Astrocyte (in vitro differentiated cells and primary cell): ENCODE data around the gene WARS2. TPM values are rescaled to one million over a fixed set of nuclear protein-coding genes. Genes with fewer than 3 reads are reported as not detected.
"Not testable (repeated sequence)": the region's sequence is repeated elsewhere in the genome, so short reads cannot be mapped to it uniquely, and the experiment has no call there.

Experiments used
- DNase-seq: peaks from one replicate; pipeline ENCODE4 v3.0.0-alpha.2; 2010; ENCODE audit warnings: low read depth
- FAIRE-seq: peaks from 2 replicates; lab custom pipeline; 2011; peaks lifted over from hg19 to GRCh38; lab: Jason Lieb, UNC
- H2AFZ ChIP-seq: 2 replicates; pipeline ENCODE4 v1.6.0; 2012; ENCODE audit warnings: low read depth, low read length, inconsistent platforms
- H3K27ac ChIP-seq: 2 replicates; pipeline ENCODE4 v1.5.1; 2011; ENCODE audit warnings: low read depth, low read length, inconsistent platforms
- H3K27me3 ChIP-seq: 2 replicates; pipeline ENCODE4 v1.6.0; 2011; ENCODE audit warnings: low read length, inconsistent platforms; ENCODE audit not compliant: insufficient read depth
- H3K36me3 ChIP-seq: 2 replicates; pipeline ENCODE4 v1.5.1; 2011; ENCODE audit warnings: low read length, inconsistent platforms; ENCODE audit not compliant: insufficient read depth
- H3K4me1 ChIP-seq: 2 replicates; pipeline ENCODE4 v1.5.1; 2011; ENCODE audit warnings: low read length, inconsistent platforms; ENCODE audit not compliant: insufficient read depth
- H3K4me2 ChIP-seq: 2 replicates; pipeline ENCODE4 v1.6.0; 2012; ENCODE audit warnings: low read length, inconsistent platforms
- H3K4me3 ChIP-seq: 2 replicates; pipeline ENCODE4 v1.5.1; 2011; ENCODE audit warnings: low read depth, mild to moderate bottlenecking, low read length, inconsistent platforms; ENCODE audit not compliant: insufficient read depth
- H3K79me2 ChIP-seq: 2 replicates; pipeline ENCODE4 v1.6.0; 2012; ENCODE audit warnings: mild to moderate bottlenecking, low read length, inconsistent platforms; ENCODE audit not compliant: insufficient read depth
- H3K9ac ChIP-seq: 2 replicates; pipeline ENCODE4 v1.6.0; 2012; ENCODE audit warnings: mild to moderate bottlenecking, low read length, inconsistent platforms
- H3K9me3 ChIP-seq: 2 replicates; pipeline ENCODE4 v1.5.1; 2012; ENCODE audit warnings: low read depth, mild to moderate bottlenecking, low read length, inconsistent platforms; ENCODE audit not compliant: insufficient read depth
- H4K20me1 ChIP-seq: 2 replicates; pipeline ENCODE4 v1.6.0; 2012; ENCODE audit warnings: low read length, inconsistent platforms; ENCODE audit not compliant: insufficient read depth
- H3K27ac Mint-ChIP-seq: one replicate; pipeline ENCODE4 v1.8.0; 2021; ENCODE audit warnings: mild to moderate bottlenecking, mixed read lengths; ENCODE audit not compliant: unreplicated experiment
- H3K27me3 Mint-ChIP-seq: one replicate; pipeline ENCODE4 v1.8.0; 2021; ENCODE audit warnings: low read depth, mixed read lengths; ENCODE audit not compliant: unreplicated experiment
- H3K36me3 Mint-ChIP-seq: one replicate; pipeline ENCODE4 v1.8.0; 2021; ENCODE audit warnings: low read depth, mixed read lengths; ENCODE audit not compliant: unreplicated experiment
- H3K4me1 Mint-ChIP-seq: one replicate; pipeline ENCODE4 v1.8.0; 2021; ENCODE audit warnings: low read depth, mixed read lengths; ENCODE audit not compliant: unreplicated experiment
- H3K4me3 Mint-ChIP-seq: one replicate; pipeline ENCODE4 v1.8.0; 2021; ENCODE audit warnings: mild to moderate bottlenecking, moderate library complexity, mixed read lengths; ENCODE audit not compliant: unreplicated experiment
- H3K9me3 Mint-ChIP-seq: one replicate; pipeline ENCODE4 v1.8.0; 2021; ENCODE audit warnings: mild to moderate bottlenecking, mixed read lengths; ENCODE audit not compliant: unreplicated experiment
- CTCF ChIP-seq: IDR thresholded peaks from 2 replicates; pipeline ENCODE4 v1.5.1; 2011; ENCODE audit warnings: low read depth, mild to moderate bottlenecking, inconsistent platforms, low read length, moderate library complexity; ENCODE audit not compliant: insufficient read depth
- EZH2 ChIP-seq: IDR thresholded peaks from 2 replicates; pipeline ENCODE4 v1.6.1; 2012; ENCODE audit warnings: mild to moderate bottlenecking, low read length, inconsistent platforms; ENCODE audit not compliant: insufficient read depth
- total RNA-seq: library from RNA; stranded (reverse); gene quantifications from 2 replicates; pipeline ENCODE4 v1.2.1, GENCODE V29; 2021

The WARS2 gene
- total RNA-seq, 1 donor from 2014 or later, result 10.5 TPM

- no peaks in the 10 kb centered on the region for H3K27me3 Mint-ChIP-seq
- no peaks in the 10 kb centered on the region for H3K36me3 ChIP-seq
Observed at GRCh38 chr1:119181218-119181617, 40.8 kb upstream of the WARS2 start.

GRCh38 chr1:119179051-119179450 is 38.6 kb upstream of the WARS2 start:
- H3K4me3 Mint-ChIP-seq, result no peak overlapping the region

More at GRCh38 chr1:119181218-119181617, 40.8 kb upstream of the WARS2 start:
- Histone ChIP-seq H3K9me3 (no peaks in the 10 kb centered on the region), H2AFZ (no peak overlapping the region), H3K4me1 (no peaks in the 10 kb centered on the region), H4K20me1 (no peaks in the 10 kb centered on the region), H3K27me3 (no peaks in the 10 kb centered on the region), H3K27ac (no peak overlapping the region), H3K4me3 (no peak overlapping the region), H3K4me2 (no peak overlapping the region), H3K79me2 (no peaks in the 10 kb centered on the region), H3K9ac (no peak overlapping the region)
- Mint-ChIP-seq H3K4me1 (no peaks in the 10 kb centered on the region), H3K9me3 (peaks cover 5% of the 10 kb centered on the region), H3K4me3 (no peak overlapping the region), H3K27ac (no peak overlapping the region), H3K36me3 (peaks cover 23% of the 10 kb centered on the region)
- FAIRE-seq (no peak), DNase-seq (no peak)
- no peak for TF ChIP-seq CTCF
- no peak for TF ChIP-seq EZH2

GRCh38 chr1:119172927-119173326 is 32.5 kb upstream of the WARS2 start:
- H3K4me3 ChIP-seq, H3K27ac Mint-ChIP-seq, H3K9me3 ChIP-seq, DNase-seq, H3K4me3 Mint-ChIP-seq, H3K4me2 ChIP-seq, FAIRE-seq, H2AFZ ChIP-seq, H3K79me2 ChIP-seq, H3K9me3 Mint-ChIP-seq, H3K27me3 ChIP-seq, H3K4me1 Mint-ChIP-seq, H3K36me3 ChIP-seq, H4K20me1 ChIP-seq, H3K4me1 ChIP-seq, H3K27me3 Mint-ChIP-seq, H3K9ac ChIP-seq, H3K27ac ChIP-seq: not testable (repeated sequence)
- peaks cover 33% of the 10 kb centered on the region for H3K36me3 Mint-ChIP-seq

More at GRCh38 chr1:119179051-119179450, 38.6 kb upstream of the WARS2 start:
- Histone ChIP-seq H3K27me3 (no peaks in the 10 kb centered on the region), H3K79me2 (no peaks in the 10 kb centered on the region), H3K9me3 (no peaks in the 10 kb centered on the region), H3K36me3 (no peaks in the 10 kb centered on the region), H3K4me3 (no peak overlapping the region), H3K27ac (no peak overlapping the region), H2AFZ (no peak overlapping the region), H3K9ac (no peak overlapping the region), H3K4me2 (no peak overlapping the region), H3K4me1 (no peaks in the 10 kb centered on the region), H4K20me1 (no peaks in the 10 kb centered on the region)
- H3K36me3 Mint-ChIP-seq, result peaks cover 31% of the 10 kb centered on the region
- no peak overlapping the region for H3K27ac Mint-ChIP-seq
- no peak for TF ChIP-seq CTCF
- TF ChIP-seq EZH2, result no peak
- DNase-seq (no peak), FAIRE-seq (no peak)
- H3K27me3 Mint-ChIP-seq, result no peaks in the 10 kb centered on the region
- no peaks in the 10 kb centered on the region for H3K4me1 Mint-ChIP-seq
- H3K9me3 Mint-ChIP-seq, result peaks cover 5% of the 10 kb centered on the region

- H3K9me3 ChIP-seq, H3K4me3 ChIP-seq, H3K9me3 Mint-ChIP-seq, H3K36me3 ChIP-seq, H3K4me1 ChIP-seq, H3K9ac ChIP-seq, H3K4me2 ChIP-seq, H3K4me3 Mint-ChIP-seq, H3K4me1 Mint-ChIP-seq, H2AFZ ChIP-seq, H3K79me2 ChIP-seq, H3K27ac Mint-ChIP-seq, H3K27me3 Mint-ChIP-seq, H3K27me3 ChIP-seq, FAIRE-seq, H3K27ac ChIP-seq, H4K20me1 ChIP-seq, DNase-seq: not testable (repeated sequence)
- peaks cover 27% of the 10 kb centered on the region for H3K36me3 Mint-ChIP-seq
Observed at GRCh38 chr1:119171381-119172010, 31.0 kb upstream of the WARS2 start.
